NCI-H2196 (cell line): ENCODE data around the gene ACVRL1.

ENCODE experiments used
- DNase-seq: peaks from one replicate; lab custom pipeline; 2025; ENCODE audit not compliant: unreplicated experiment; lab: John Stamatoyannopoulos, UW

The ACVRL1 gene

GRCh38 chr12:51915951-51916350 lies 8.6 kb downstream of the ACVRL1 start:
- DNase-seq, result no peak

- no peak for DNase-seq
Measured at GRCh38 chr12:51917041-51917590, 9.8 kb downstream of the ACVRL1 start.

DNA sequence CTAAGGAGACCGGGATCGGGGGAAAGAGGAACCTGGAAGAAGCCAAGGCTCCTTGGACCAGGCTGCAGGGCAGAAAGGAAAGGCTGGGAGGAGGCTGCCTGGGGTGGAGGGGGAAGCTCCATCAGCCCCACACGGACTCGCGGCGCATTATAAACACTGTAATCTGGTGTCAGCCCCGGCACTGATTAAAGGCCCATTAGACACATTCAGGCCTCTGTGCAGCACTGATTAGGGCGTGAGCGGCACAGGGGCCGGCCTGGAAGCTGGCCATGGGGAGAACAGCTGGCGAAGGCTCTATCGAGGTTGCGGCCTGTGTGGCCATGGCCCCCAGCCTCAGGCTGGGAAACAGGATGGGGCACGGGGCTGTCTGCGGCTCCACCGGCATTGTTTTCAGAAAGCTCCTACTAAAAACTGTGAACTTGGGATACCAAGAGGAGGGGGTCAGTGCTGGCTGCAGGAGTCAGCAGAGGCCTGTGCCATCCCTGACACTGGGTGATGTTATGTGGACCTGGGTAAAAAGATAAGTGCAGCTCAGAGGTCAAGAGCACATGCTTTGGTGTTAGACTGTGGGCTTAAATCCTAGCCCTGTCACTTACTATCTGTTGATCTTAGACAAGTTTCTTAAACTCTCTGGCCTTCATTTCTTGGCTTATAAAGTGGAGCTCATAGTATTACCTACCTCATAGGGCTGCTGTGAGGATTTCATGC lies 10.6 kb downstream of the ACVRL1 start:
- no peak for DNase-seq

- no peak for DNase-seq
Measured at GRCh38 chr12:51920046-51920445, 12.7 kb downstream of the ACVRL1 start.

DNA sequence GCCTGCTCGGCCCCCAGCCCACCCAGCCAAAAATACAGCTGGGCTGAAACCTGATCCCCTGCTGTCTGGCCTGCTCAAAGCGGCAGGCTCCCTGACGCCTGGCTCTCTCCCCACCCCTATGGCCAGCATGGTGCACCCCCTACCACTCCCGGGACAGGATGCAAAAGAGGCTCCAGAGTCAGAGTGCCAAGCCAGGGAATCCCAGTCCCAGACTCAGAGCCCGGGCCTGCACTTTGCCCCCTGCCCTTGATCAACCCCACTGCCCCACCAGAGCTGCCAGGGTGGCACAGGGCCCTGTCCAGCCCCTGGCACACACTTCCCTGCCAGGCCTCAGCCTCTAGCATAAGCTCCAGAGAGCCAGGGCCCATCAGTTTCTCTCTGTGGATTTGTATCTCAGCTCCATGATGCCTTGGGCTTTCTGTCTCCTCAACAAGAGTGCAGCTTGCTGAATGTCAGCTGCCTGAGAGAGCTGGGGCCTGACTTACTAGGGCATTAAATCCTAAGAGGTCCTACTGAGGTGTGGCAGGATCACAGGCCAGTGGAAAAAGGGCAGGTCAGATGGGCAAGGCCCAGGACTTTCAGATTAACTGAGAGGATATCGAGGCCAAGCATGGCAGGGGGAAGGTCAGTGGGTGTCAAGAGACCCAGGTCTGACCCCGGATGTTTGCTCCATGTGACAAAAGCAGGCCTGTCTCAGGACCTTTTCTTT lies 13.9 kb downstream of the ACVRL1 start:
- DNase-seq, result no peak

- DNase-seq, result no peak
Measured at GRCh38 chr12:51922146-51922545, 14.8 kb downstream of the ACVRL1 start.

DNA sequence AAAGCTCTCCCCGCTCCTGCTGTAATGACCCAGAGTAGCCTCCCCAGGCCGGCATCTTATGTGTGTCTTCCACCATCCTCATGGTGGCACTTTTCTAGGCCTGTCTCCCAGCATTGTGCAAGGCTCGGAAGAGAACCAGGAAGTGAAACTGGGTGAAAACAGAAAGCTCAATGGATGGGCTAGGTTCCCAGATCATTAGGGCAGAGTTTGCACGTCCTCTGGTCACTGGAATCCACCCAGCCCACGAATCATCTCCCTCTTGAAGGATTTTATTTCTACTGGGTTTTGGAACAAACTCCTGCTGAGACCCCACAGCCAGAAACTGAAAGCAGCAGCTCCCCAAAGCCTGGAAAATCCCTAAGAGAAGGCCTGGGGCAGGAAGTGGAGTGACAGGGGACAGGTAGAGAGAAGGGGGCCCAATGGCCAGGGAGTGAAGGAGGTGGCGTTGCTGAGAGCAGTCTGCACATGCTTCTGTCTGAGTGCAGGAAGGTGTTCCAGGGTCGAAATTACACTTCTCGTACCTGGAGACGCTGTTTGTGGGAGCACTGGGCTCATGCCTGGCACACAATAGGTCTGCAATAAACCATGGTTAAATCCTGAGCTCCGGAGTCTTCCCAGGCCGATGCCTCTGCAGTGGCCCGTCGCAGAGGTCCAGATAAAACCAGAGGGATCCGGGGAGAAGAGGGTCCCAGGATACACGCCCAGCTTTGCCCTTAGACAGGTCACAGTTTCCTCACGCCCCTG lies 15.6 kb downstream of the ACVRL1 start:
- DNase-seq, result no peak

GRCh38 chr12:51923506-51924365 lies 16.4 kb downstream of the ACVRL1 start:
- DNase-seq, result no peak

DNA sequence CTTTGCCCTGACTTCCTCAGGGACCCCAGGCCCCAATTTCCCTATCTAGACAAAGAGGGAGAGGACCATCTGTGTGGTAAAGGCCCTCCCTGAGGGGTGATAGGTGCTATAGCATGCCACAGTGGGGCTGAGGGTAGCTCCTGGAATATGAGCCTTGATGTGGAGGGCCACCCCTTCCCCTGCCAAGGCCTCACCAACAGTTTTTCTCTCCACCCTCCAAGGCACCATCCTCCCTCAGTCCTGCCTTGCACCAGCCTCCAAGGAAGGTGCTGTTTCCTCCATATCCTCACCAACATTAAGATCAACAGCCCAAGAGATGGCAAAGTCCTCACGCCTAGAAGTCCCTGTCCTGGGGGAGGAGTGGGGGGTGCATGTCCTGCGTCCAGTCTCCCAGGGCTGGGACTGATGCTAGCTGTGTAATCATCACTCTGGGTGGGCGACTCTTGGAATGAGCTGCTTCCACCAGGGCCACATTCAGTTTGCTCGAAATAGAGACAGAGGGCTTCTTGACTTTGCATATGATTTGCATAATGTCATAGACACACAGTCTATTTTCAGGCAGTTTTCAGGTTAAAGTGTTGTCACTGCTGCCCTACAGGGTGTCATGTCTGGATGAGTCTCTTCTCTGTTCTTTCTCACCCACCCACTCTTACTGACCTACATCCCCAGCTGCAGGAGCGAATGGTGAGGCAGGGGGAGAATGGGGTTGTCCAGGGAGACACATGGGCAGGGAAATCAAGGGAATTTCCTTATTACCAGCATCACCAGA lies 17.4 kb downstream of the ACVRL1 start:
- DNase-seq, result no peak

GRCh38 chr12:51925346-51926063 lies 18.2 kb downstream of the ACVRL1 start:
- no peak for DNase-seq

GRCh38 chr12:51926064-51926632 lies 18.8 kb downstream of the ACVRL1 start:
- no peak for DNase-seq

DNA sequence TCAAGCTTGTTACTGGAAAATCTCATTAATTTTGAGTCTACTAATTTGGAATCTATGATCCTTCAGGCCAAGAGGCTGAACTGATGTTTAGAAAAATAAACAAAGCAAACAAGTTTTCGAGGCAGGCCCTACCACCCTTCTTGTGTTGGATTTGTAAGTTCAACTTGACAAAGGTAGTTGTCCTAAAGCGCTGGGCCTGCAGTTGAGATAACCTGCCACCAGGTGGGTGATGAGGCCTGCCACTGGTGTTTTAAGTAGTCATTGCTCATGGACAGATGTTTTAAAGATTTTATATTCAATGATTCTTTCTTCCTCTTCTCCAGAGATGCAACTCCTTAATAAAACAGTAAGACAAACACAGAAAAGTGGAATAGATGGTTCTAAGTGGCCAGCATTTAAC lies 19.4 kb downstream of the ACVRL1 start:
- DNase-seq, result no peak

DNA sequence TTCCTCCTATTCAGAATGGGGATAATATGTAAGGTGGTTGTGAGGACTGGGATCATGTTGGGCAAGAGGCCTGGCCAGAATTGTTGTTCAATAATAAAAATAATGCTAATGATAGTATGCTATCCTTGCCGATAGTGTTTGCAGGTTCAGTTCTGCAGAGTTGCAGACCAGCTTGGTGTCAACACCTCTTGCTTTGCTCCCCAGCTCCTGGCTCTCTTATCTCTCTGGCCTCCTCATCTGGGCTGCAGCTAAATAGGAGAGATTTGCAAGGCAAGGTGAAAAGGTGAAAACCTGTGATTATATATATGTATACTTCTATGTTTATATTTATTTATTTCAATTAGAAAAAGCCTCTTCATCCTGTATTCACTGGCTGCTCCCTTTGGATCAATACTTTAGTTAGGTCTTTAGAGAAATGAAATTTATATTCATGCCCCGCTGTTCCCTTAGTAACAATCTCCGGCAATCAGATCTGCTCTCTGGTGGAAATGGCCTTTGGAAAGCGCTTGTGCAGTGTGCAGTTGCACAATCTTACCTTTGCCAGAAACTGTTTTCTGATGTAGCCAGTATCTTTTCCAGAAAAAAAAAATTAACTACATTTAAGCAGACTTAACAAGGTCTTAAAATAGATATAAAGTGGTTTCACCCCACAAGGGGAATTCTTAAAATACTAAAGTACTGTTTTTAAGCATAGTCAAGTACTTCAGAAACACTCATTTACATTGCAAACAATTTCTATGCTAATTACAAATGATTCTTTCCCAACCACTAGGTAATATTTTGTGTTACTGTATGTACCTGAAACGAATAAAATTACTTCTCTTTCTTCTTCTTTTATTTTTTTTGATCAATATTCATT lies 25.1 kb downstream of the ACVRL1 start:
- no peak for DNase-seq

- no peak for DNase-seq
Measured at GRCh38 chr12:51934080-51934479, 26.8 kb downstream of the ACVRL1 start.

- DNase-seq, result no peak
Measured at GRCh38 chr12:51937926-51938325, 30.6 kb downstream of the ACVRL1 start.

DNA sequence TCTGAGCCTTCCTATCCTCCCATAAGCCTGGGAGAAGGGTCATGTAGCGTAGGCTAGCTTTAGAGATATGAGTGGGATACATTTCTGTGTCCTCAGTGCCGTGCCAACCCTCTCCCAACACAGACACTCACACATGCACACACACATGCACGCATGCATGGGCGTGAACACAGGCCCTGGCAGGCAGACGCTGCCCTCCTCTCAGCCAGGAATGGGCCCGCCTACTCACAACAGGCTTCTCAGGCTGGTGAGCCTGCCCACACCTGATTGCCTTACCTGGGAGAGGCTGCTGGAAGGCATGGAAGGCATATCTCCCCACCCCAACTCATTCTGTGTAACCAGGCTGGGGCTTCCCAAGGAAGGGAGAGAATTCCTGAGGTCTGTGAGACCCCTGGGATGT lies 31.4 kb downstream of the ACVRL1 start:
- no peak for DNase-seq

DNA sequence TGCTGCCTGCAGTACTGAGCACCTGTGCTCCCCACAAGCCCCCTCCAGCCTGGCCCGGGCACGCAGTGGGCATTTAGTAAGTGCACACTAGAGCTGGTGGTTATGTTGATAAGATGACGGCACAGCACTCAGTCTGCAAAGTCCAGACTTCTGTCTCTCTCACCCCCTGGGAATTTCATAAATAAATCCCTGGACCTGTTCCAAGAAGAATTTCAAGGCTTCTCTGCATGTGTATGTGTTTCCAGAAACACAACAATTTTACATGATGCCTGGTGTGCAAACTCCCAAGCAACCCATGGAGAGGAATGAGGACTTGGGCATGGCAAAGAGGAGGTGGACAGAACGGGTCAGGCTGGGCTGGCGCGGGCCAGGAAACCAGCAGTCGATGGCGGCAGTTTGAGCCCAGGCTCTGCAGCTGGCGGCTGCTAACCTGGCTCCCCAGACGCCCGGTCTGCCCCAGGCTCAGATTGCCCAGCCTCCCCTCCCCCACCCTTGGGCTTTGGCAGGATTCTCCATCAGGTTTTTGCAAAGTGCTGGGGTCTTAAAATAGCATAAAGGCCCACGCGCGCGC lies 33.8 kb downstream of the ACVRL1 start:
- no peak for DNase-seq

GRCh38 chr12:51941604-51942003 lies 34.3 kb downstream of the ACVRL1 start:
- no peak for DNase-seq
